HepG2 (cell line): ENCODE results near the gene EGR4. TPM values are rescaled to one million over a fixed set of nuclear protein-coding genes. Genes with fewer than 3 reads are reported as not detected.

Experiments used
- ATF2 ChIP-seq: sonication (generic); formaldehyde crosslinking; IDR thresholded peaks from 2 replicates; pipeline ENCODE4 v1.4.0; 2020; ENCODE audit warnings: missing genetic modification reagents
- BCL6 ChIP-seq: IDR thresholded peaks from 2 replicates; pipeline ENCODE4 v1.6.1; 2016; ENCODE audit warnings: missing genetic modification reagents, missing compliant biosample characterization
- BCLAF1 ChIP-seq: fragments of 450-650 bp; IDR thresholded peaks from 2 replicates; pipeline ENCODE4 v1.6.1; 2017; ENCODE audit warnings: mild to moderate bottlenecking
- CHD4 ChIP-seq: fragments of 200-600 bp; sonication (generic); IDR thresholded peaks from 2 replicates; pipeline ENCODE4 v1.7.0; 2017; ENCODE audit warnings: mild to moderate bottlenecking, low read length, borderline replicate concordance
- EHMT2 ChIP-seq: fragments of 200-600 bp; sonication (generic); IDR thresholded peaks from 2 replicates; pipeline ENCODE4 v1.7.0; 2017; ENCODE audit warnings: antibody characterized with exemption, low read depth, low read length, borderline replicate concordance
- HIVEP1 ChIP-seq: sonication (generic); formaldehyde crosslinking; IDR thresholded peaks from 2 replicates; pipeline ENCODE4 v1.4.0; 2020; ENCODE audit warnings: mild to moderate bottlenecking, missing genetic modification reagents
- HOXD1 ChIP-seq: sonication (generic); formaldehyde crosslinking; IDR thresholded peaks from 2 replicates; pipeline ENCODE4 v1.5.0; 2020; ENCODE audit warnings: missing genetic modification reagents
- IRF2 ChIP-seq: IDR thresholded peaks from 2 replicates; pipeline ENCODE4 v1.6.1; 2018; ENCODE audit warnings: missing genetic modification reagents, missing compliant biosample characterization
- KAT2B ChIP-seq: fragments of 150-350 bp; IDR thresholded peaks from 2 replicates; pipeline ENCODE4 v1.6.1; 2014; ENCODE audit warnings: low read depth, low read length, borderline replicate concordance
- KLF15 ChIP-seq: sonication (generic); formaldehyde crosslinking; IDR thresholded peaks from 2 replicates; pipeline ENCODE4 v1.8.1; 2023; ENCODE audit warnings: borderline replicate concordance, mild to moderate bottlenecking, inconsistent platforms, missing genetic modification reagents, mixed read lengths
- MED13 ChIP-seq: sonication (generic); formaldehyde crosslinking; IDR thresholded peaks from 2 replicates; pipeline ENCODE4 v1.5.0; 2020; ENCODE audit warnings: missing genetic modification reagents
- PHF8 ChIP-seq: sonication (generic); formaldehyde crosslinking; IDR thresholded peaks from 2 replicates; pipeline ENCODE4 v1.5.0; 2020; ENCODE audit warnings: missing genetic modification reagents
- RCOR2 ChIP-seq: IDR thresholded peaks from 2 replicates; pipeline ENCODE4 v1.6.1; 2016; ENCODE audit warnings: missing biosample characterization, missing genetic modification reagents
- SIN3B ChIP-seq: fragments of 150-350 bp; IDR thresholded peaks from 2 replicates; pipeline ENCODE4 v1.6.1; 2014; ENCODE audit warnings: low read length
- SOX5 ChIP-seq: IDR thresholded peaks from 2 replicates; pipeline ENCODE4 v1.6.1; 2016; ENCODE audit warnings: borderline replicate concordance
- SOX6 ChIP-seq, 2 experiments: fragments of 450-650 bp in 1 of 2; sonication (generic) in 1 of 2; formaldehyde crosslinking in 1 of 2; IDR thresholded peaks; 2 replicates each; pipeline versions ENCODE4 v1.4.0 to v1.6.1; 2017 to 2020; ENCODE audit warnings: antibody characterized with exemption in 1 of 2, mild to moderate bottlenecking in 1 of 2, missing genetic modification reagents in 1 of 2
- TSC22D2 ChIP-seq: sonication (generic); formaldehyde crosslinking; IDR thresholded peaks from 2 replicates; pipeline ENCODE4 v1.5.1; 2020; ENCODE audit warnings: missing genetic modification reagents, mild to moderate bottlenecking, borderline replicate concordance
- ZBTB25 ChIP-seq: IDR thresholded peaks from 2 replicates; pipeline ENCODE4 v1.6.1; 2018; ENCODE audit warnings: missing genetic modification reagents
- ZGPAT ChIP-seq: IDR thresholded peaks from 2 replicates; pipeline ENCODE4 v1.6.1; 2016; ENCODE audit warnings: mild to moderate bottlenecking
- ZNF12 ChIP-seq: sonication (generic); formaldehyde crosslinking; IDR thresholded peaks from 2 replicates; pipeline ENCODE4 v1.5.0; 2020; ENCODE audit warnings: missing genetic modification reagents
- ZNF180 ChIP-seq: sonication (generic); formaldehyde crosslinking; IDR thresholded peaks from 2 replicates; pipeline ENCODE4 v1.4.0; 2020; ENCODE audit warnings: low read depth, missing genetic modification reagents, borderline replicate concordance
- ZNF205 ChIP-seq: IDR thresholded peaks from 2 replicates; pipeline ENCODE4 v1.6.1; 2018; ENCODE audit warnings: missing biosample characterization, missing genetic modification reagents
- ZNF704 ChIP-seq: sonication (generic); formaldehyde crosslinking; IDR thresholded peaks from 2 replicates; pipeline ENCODE4 v1.8.1; 2023; ENCODE audit warnings: mild to moderate bottlenecking, inconsistent platforms, moderate library complexity, missing genetic modification reagents, borderline replicate concordance
- polyA plus RNA-seq, 8 experiments: library from polyadenylated mRNA; depleted of rRNA in 3 of 8; stranded (reverse) in 7 of 8; unstranded in 1 of 8; fragments of >200 nt; fragmentation: Illumina TruSeq in 4 of 8; extraction: Trizol in 4 of 8; gene quantifications; 2 replicates each; pipeline versions ENCODE4 v1.2.1 to v1.2.3, GENCODE V29; 2011 to 2016; ENCODE audit warnings: low read depth in 4 of 8, missing spikeins in 1 of 8, mixed read lengths in 1 of 8; ENCODE audit not compliant: insufficient read depth in 1 of 8
- total RNA-seq, 5 experiments: library from RNA; depleted of rRNA; stranded (reverse); fragments of >200 nt; fragmentation: Illumina TruSeq; extraction: Trizol; gene quantifications; 2 replicates each; pipeline ENCODE4 v1.2.3, GENCODE V29; 2016; ENCODE audit warnings: low read depth in 1 of 5

EGR4 gene
- total and polyA plus RNA-seq, 2 of the 13 experiments (the other 11 are each of a cell fraction or from before 2014, with no cell fraction given): not detected

- 0 out of 2 replicates have a peak, but pooled peaks have one; percentile 37 for TF ChIP-seq ATF2 (CRISPR knock-in tag)
- peak; percentile 54; the same call in 1 of the 2 replicates for TF ChIP-seq ZGPAT (CRISPR knock-in tag)
- peak; percentile 70; the same call in 1 of the 2 replicates for TF ChIP-seq ZNF205
- TF ChIP-seq ZNF180 (CRISPR knock-in tag): peak; percentile 42; the same call in 1 of the 2 replicates
- TF ChIP-seq IRF2 (CRISPR knock-in tag): peak; percentile 67; the same call in 1 of the 2 replicates
- TF ChIP-seq KAT2B: no peak
- no peak for TF ChIP-seq SOX6 (IDR thresholded peaks at IDR 0.05)
- 0 out of 2 replicates have a peak, but pooled peaks have one; percentile 10 for TF ChIP-seq SOX6 (CRISPR knock-in tag; IDR thresholded peaks at IDR 0.05)
- 0 out of 2 replicates have a peak, but pooled peaks have one; percentile 67 for TF ChIP-seq ZNF704
- TF ChIP-seq ZNF12 (CRISPR knock-in tag): peak; percentile 63; the same call in 1 of the 2 replicates
- peak; percentile 98 for TF ChIP-seq TSC22D2 (CRISPR knock-in tag)
- no peak for TF ChIP-seq CHD4
- TF ChIP-seq ZBTB25: 0 out of 2 replicates have a peak, but pooled peaks have one; percentile 50
- TF ChIP-seq PHF8 (CRISPR knock-in tag): no peak
- TF ChIP-seq SOX5 (CRISPR knock-in tag): peak; percentile 47; the same call in 1 of the 2 replicates
- peak; percentile 75; the same call in 1 of the 2 replicates for TF ChIP-seq HIVEP1
- peak; percentile 94 for TF ChIP-seq HOXD1 (CRISPR knock-in tag)
- TF ChIP-seq KLF15 (CRISPR knock-in tag): peak; percentile 97
- TF ChIP-seq MED13 (CRISPR knock-in tag): peak; percentile 86; the same call in 1 of the 2 replicates
- TF ChIP-seq BCLAF1: no peak
- no peak for TF ChIP-seq SIN3B
- TF ChIP-seq EHMT2: peak; percentile 92
- TF ChIP-seq RCOR2 (CRISPR knock-in tag): no peak
- TF ChIP-seq BCL6 (CRISPR knock-in tag): peak; percentile 51; the same call in 1 of the 2 replicates
Measured at GRCh38 chr2:73291093-73291460, 2.3 kb downstream of the EGR4 start (continued).
